Stimulated activated CD4-positive, alpha-beta T cell treated with anti-CD3 and anti-CD28 coated beads, Interleukin-2, amount 100 ng/mL, for 4 hours (primary cell): ENCODE results near the gene CCDC70.
"Not testable (repeated sequence)": the region's sequence is repeated elsewhere in the genome, so short reads cannot be mapped to it uniquely, and the experiment has no call there.

ENCODE experiments used
- DNase-seq: peaks from one replicate; pipeline ENCODE4 v3.0.0-alpha.2; 2020; ENCODE audit warnings: low read depth

The CCDC70 gene

DNA sequence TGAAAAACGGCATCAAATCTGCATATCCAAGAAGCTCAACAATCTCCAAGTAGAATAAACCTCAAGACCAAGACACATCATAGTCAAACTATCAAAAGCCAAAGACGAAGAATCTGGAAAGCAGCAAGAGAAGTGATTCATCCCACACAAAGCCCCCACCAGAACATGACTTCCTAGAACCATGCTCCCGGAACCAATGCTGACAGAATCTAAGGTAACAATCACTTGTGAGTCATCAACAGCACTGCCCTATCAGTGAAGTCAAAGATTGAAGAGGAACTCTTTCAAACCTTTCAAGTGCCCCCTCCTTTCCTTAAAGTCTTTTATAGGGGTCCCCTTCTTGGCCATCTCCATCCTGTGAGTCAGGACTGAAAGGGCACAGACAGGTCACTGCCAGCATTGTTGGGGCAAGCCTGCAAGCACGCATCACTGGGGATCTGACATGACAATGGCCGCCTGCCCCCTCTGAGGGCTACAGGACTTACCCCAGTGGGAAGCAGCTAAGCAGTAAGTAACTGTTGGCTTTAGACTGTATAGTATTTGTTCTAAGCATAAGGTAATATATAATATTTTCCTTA, at the start of gene CCDC70:
TSS of gene CCDC70 (plus strand) at position 247 of the 578 bp plus-strand sequence. CDS start 3,443 bp downstream, outside the sequence.
- no peak for DNase-seq

DNA sequence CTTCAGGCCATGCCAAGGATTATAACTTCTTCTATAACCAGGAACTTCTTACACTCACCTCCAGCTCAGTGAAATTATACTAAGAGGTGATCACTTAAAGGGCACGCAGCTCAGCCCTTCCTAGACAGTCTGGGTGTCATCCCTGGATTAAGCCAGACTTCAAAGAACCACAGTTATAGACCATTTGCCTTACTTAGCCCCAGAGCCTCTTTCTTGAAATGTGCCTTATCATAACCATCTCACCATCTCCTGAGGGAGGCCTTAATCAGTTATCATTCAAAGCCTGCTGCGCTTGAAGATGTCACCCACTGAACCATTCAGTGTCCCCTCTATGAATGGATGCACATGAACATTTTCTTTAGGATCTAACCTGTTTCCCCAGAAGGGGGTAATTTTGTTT, 47.7 kb upstream of the CCDC70 start:
- no peak for DNase-seq

DNA sequence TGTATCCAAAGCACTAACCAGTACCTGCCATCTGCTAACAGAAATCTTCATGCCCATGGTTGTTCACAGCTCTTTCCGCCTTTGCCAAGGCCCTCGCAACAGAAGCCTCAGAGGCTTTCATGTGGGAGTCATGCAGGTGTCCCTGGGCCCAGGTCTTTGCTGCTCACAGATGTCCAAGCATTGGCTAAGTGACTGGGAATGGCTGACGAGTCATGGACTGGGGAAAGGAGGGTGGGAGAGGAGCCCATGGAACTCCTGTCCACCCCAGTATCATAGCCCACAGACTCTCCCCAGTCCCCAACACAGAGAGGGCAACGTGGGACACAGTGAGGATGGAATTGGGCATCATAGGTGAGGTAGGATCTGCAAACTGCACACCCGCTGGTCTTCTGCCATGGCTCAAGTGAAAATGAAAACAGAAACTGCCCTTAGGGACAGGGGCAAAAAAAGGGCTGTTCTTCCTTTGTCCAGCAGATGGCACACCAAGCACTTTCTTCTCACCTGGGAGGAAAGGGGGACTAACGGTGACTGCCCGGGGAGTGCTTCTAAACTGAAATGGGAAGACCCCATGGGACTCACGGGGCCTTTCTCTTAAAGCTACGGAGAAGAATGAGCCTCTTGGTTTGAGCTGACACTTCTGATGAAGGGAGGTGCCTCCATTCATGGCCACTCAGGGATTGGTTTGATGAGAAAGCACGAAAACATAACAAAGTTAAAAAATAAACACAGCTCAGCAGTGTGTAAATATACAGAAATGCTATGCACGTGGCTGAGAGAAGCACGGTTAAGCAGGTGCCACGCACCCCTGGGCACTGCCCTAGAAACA, 46.7 kb upstream of the CCDC70 start:
- peak; percentile 63 for DNase-seq

- DNase-seq, result no peak
Observed at GRCh38 chr13:51815848-51816247, 45.9 kb upstream of the CCDC70 start.

DNA sequence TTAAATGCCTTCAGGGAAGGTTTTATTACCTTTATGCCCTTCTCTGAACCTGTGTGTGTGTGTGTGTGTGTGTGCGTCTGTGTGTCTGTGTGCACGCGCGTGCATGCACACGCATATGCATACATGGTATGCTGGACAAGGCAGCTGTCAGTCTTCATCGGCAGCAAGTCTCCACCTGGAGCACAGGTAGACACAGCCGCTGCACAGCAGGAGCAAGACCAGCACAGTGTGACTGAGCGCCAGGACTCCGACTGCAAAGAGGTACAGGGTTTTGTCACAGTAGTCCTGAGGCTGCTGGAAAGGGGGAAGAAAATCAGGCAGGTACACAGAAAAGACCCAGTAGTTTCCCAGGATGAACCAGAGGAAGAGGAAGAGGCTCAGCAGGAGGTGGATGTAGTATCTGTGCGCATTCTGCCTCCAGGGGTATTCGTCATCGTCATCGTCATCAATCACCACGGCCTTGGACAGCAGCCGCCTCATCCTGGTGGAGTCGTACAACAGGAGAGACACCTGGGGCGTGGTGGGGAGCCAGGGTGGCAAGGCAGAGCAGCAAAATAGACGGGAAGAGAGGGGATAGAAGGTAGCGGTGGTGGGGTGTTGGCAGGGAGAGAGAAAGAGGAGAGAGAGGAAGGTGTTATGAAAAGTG, 45.0 kb upstream of the CCDC70 start:
- no peak for DNase-seq

- no peak for DNase-seq
Observed at GRCh38 chr13:51817717-51818116, 44.1 kb upstream of the CCDC70 start.

- no peak for DNase-seq
Observed at GRCh38 chr13:51818276-51818675, 43.5 kb upstream of the CCDC70 start.

GRCh38 chr13:51818781-51819511, 42.8 kb upstream of the CCDC70 start:
- DNase-seq, result peak; percentile 41

DNA sequence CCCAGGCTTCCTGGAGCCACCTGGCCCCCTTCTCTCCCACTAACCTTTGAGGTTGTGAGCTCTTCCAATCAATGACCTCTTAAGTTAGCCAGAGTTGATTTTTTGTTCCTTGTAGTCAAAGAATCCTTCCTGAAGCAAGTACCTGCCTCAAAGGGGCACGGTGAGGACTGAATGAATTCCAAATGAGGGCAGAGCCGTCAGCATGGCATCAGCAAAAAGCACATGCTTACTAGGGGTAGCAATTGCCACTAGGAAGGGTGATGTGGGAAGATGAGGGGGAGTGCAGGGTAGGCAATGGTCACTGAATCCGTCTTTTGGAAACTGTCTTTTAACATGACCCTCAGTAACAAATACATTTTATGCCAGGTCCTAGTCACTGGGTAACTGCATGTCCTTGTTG, 42.2 kb upstream of the CCDC70 start:
- DNase-seq, result no peak

DNA sequence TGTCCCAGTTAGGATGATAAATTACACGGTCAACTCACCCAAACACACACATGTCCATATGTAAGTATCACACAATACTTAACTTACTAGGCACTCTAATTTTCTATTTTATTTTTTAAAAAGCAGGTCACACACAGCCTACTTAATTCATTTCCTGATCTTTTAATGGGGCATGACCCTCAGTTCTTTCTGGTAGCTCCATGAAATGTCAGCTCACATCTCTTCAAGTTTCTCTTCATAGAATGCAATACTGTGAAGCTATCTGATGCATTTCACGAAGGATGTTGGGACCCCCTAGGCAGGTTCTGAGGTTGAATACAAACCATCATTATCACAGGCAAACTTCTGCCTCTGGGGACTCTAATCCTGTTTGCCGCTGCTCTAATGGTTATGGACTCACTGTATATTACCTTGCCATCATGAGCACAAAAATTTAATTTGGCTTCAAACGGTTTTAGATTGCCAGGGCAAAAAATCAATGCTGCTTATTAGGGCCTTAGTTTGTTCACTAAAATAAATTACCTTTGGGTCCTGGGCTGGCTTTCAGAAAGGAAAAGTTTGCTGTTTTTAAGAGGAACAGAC, 41.7 kb upstream of the CCDC70 start:
- DNase-seq, result no peak

DNA sequence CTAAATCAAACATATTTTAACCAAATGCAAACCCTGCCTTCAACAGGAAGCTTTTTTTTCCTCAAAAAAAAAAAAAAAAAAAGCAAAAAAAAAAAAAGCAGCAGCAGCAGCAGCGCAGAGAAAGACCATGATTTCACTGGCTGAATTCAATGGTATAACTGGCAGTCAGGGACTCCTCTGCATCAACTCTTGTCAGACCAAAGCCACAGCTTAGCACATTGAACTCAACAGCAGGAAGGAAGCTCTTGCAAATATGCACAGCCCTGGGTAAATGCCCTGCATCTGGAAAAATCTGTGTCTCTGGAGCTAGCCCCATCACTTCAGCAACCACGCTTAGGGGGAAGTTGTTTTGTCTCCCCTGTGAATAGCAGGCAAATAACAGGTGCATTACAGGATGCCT, 40.2 kb upstream of the CCDC70 start:
- no peak for DNase-seq

GRCh38 chr13:51822106-51822815, 39.5 kb upstream of the CCDC70 start:
- no peak for DNase-seq

DNA sequence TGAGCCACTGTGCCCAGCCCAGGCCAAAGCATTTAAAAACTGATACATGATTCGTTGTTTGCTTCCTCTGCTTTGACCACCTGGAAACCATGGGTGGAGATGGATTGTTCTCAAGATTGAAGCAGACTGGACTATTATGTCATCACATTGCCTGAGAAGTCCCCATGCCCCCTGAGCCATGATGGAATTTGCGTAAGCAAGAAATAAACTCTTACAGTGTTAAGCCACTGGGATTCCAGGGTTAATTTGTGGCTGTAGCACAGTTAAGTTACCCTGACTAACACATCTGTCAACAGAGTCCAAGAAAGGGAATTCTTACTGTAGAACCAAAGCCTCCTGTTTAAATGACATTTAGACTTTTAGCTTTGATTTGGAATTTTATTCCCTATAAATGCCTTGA, 38.4 kb upstream of the CCDC70 start:
- no peak for DNase-seq

DNA sequence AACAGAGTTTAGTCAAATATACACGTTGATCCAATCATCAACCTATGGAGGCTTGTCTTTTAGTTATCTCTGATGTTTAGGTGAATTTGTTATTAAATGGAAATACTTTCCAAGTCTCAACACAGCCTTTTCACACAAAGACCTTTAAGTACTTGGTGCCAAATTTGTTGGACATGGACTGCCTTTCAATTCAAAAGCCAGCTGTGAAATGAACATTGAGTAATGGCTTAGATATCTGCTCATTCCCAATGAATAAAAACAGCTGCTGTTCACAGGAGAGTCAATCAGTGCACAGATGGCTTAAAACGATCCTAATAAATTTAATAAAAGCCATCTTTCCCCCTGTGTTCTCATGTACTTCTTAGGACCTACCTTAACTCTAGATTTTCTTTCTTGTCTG, 37.9 kb upstream of the CCDC70 start:
- no peak for DNase-seq

DNA sequence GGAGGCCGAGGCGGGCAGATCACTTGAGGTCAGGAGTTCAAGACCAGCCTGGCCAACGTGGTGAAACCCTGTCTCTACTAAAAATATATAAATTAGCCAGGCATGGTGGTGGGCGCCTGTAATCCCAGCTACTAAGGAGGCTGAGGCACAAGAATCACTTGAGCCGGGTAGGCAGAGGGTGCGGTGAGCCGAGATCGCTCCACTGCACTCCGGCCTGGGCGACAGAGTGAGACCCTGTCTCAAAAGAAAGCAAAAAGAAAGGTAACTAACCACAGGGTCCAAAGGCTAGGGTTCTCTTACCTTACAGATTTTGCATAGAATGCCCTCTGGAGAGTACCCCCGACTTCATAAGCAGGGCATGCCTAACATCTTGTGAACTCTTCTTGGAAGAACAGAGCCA, 37.1 kb upstream of the CCDC70 start:
- not testable (repeated sequence) for DNase-seq

- DNase-seq, result no peak
Observed at GRCh38 chr13:51825165-51825592, 36.6 kb upstream of the CCDC70 start.

- DNase-seq, result no peak
Observed at GRCh38 chr13:51825681-51826254, 36.0 kb upstream of the CCDC70 start.

- DNase-seq, result no peak
Observed at GRCh38 chr13:51826606-51827005, 35.2 kb upstream of the CCDC70 start.

GRCh38 chr13:51827254-51827653, 34.5 kb upstream of the CCDC70 start:
- no peak for DNase-seq

GRCh38 chr13:51828730-51829567, 32.8 kb upstream of the CCDC70 start:
- no peak for DNase-seq
